Gastrocnemius medialis (tissue), 4 donors: ENCODE data around the gene KDM5B. TPM values are rescaled to one million over a fixed set of nuclear protein-coding genes. Genes with fewer than 3 reads are reported as not detected.

Experiments used
- ATAC-seq, 2 donors: fragments of 150-250 bp; one replicate each; pipeline ENCODE4 v1.9.1; 2016
- DNase-seq, 2 donors: peaks; one replicate each; pipeline ENCODE4 v3.0.0-alpha.2; 2019
- H3K27ac ChIP-seq, 4 donors: fragments of 200-600 bp; sonication (generic); 1 replicate in 1 of 4; 2 replicates in 3 of 4; pipeline ENCODE4 v1.5.1; 2016 to 2018; ENCODE audit warnings: mild to moderate bottlenecking in 2 of 4, moderate library complexity in 1 of 4
- H3K27me3 ChIP-seq, 3 donors: fragments of 200-600 bp; sonication (generic) in 2 of 3; 1 replicate in 1 of 3; 2 replicates in 2 of 3; pipeline versions ENCODE4 v1.5.1 to v1.6.0; 2016 to 2019; ENCODE audit warnings: mild to moderate bottlenecking in 1 of 3, moderate library complexity in 1 of 3
- H3K36me3 ChIP-seq, 2 donors: fragments of 200-600 bp; sonication (generic) in 1 of 2; one replicate each; pipeline ENCODE4 v1.5.1; 2017 to 2018
- H3K4me1 ChIP-seq, 2 donors: fragments of 200-600 bp; sonication (generic) in 1 of 2; one replicate each; pipeline ENCODE4 v1.5.1; 2016 to 2017; ENCODE audit warnings: mild to moderate bottlenecking in 2 of 2
- H3K4me3 ChIP-seq, 4 donors: fragments of 200-600 bp; sonication (generic) in 3 of 4; 1 replicate in 1 of 4; 2 replicates in 3 of 4; pipeline ENCODE4 v1.5.1; 2016 to 2019; ENCODE audit warnings: mild to moderate bottlenecking in 2 of 4
- H3K9me3 ChIP-seq, 3 donors: fragments of 200-600 bp; sonication (generic) in 2 of 3; 1 replicate in 1 of 3; 2 replicates in 2 of 3; pipeline ENCODE4 v1.5.1; 2016 to 2019
- POLR2A ChIP-seq, 2 donors: fragments of 450-650 bp; IDR thresholded peaks; one replicate each; pipeline ENCODE4 v1.6.1; 2017; ENCODE audit warnings: antibody characterized with exemption in 2 of 2, mild to moderate bottlenecking in 2 of 2, moderate library complexity in 2 of 2
- in situ Hi-C, 4 donors: fragments of 200-750 bp; cut with MboI; loops; one replicate each; pipeline versions ENCODE4 v1.15.0 to v1.8.0; 2017; ENCODE audit warnings: low sequenced_read_pairs in 4 of 4
- intact Hi-C: fragments of 100-400 bp; cut with DNase I; formaldehyde crosslinking; loops from one replicate; pipeline ENCODE4 v1.15.1; 2023; ENCODE audit warnings: low total_unique reads
- total RNA-seq, 4 donors: library from RNA; depleted of rRNA; stranded (reverse); fragments of >200 nt; gene quantifications; one replicate each; pipeline versions ENCODE4 v1.1.0 to v1.2.3, GENCODE V29; 2016
- TF ChIP-seq, protein P1 (sequence below), 5 experiments: fragments of 450-650 bp in 3 of 5; fragments of 200-600 bp in 2 of 5; sonication (generic) in 2 of 5; IDR thresholded peaks in 4 of 5; conservative IDR thresholded peaks in 1 of 5; 1 replicate in 4 of 5; 2 replicates in 1 of 5; pipeline ENCODE4 v1.5.1; 2016 to 2019; ENCODE audit warnings: antibody characterized with exemption in 5 of 5, mild to moderate bottlenecking in 3 of 5, moderate library complexity in 3 of 5

Gene KDM5B
- total RNA-seq, 4 donors from 2014 or later, result 10.7 to 17.1 (median 13.7) TPM

- no peaks in the 10 kb centered on the region for H3K9me3 ChIP-seq
- H3K27me3 ChIP-seq, result no peaks in the 10 kb centered on the region
- intact Hi-C loops, result no loop called here
- in situ Hi-C loops, result no loop called here
- TF ChIP-seq POLR2A (IDR thresholded peaks at IDR 0.05), result no peak
- TF ChIP-seq, protein P1, sequence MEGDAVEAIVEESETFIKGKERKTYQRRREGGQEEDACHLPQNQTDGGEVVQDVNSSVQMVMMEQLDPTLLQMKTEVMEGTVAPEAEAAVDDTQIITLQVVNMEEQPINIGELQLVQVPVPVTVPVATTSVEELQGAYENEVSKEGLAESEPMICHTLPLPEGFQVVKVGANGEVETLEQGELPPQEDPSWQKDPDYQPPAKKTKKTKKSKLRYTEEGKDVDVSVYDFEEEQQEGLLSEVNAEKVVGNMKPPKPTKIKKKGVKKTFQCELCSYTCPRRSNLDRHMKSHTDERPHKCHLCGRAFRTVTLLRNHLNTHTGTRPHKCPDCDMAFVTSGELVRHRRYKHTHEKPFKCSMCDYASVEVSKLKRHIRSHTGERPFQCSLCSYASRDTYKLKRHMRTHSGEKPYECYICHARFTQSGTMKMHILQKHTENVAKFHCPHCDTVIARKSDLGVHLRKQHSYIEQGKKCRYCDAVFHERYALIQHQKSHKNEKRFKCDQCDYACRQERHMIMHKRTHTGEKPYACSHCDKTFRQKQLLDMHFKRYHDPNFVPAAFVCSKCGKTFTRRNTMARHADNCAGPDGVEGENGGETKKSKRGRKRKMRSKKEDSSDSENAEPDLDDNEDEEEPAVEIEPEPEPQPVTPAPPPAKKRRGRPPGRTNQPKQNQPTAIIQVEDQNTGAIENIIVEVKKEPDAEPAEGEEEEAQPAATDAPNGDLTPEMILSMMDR (IDR thresholded peaks at IDR 0.05 in 4 of 5, conservative IDR thresholded peaks at IDR 0.05 in 1 of 5), result no peak
- H3K27ac ChIP-seq, result peak overlapping the region; percentile 80 to 93 (median 84)
- peak overlapping the region; percentile 81 to 99 (median 92) for H3K4me3 ChIP-seq
- ATAC-seq, result no peak
- H3K36me3 ChIP-seq, result no peaks in the 10 kb centered on the region
- H3K4me1 ChIP-seq, result peaks cover 19 to 27% of the 10 kb centered on the region in 2 donors
- DNase-seq, result no peak
Observed at GRCh38 chr1:202806845-202807450, 1.3 kb downstream of the KDM5B start.

DNA sequence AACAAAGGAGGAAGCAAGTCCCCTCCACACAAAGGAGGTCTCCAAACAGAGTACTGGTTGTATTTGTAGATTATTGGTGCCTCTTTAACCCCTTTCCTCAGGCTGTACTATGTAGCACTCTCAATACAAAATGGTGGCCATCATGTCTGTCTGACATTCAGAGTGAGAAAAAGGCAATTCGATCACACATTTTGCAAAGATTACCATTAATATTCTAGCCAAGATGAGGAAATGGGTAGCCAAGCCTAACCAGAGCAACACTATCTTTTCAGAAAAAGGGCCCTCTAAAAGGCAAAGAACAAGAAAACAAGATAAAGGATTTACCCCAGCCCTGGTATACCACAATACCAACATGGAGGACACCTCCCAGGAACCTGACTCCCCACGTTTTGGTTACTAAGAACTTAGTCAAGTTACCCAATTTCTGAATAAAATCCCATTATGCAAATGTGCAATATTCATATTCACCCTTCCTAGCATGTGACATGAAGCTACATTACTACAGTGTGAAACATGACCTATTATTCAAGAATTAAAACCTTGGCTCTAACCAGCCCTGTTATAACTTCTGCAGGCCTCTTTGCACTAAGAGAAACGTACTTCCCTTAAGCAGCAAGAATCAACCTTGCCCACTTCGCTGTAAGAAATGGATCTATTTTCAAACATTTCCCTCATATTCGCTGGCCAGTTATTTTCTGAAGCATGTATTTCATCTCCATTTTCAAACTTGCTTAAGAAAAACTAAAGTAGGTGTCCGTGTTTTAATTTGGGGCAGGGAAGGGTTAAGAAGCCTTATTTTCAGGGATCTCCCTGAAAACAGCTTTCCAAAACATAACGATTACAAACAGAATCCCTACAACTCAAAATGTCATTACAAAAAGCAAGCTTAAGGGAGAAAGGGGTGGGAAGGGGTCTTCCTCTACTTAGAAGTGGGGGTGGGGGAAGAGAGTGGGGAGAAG, 2.1 kb downstream of the KDM5B start:
- in situ Hi-C loops, result no loop called here
- Histone ChIP-seq H3K27ac (peak overlapping the region; percentile 80 to 93 (median 84)), H3K4me1 (peaks cover 19 to 27% of the 10 kb centered on the region in 2 donors), H3K4me3 (peak overlapping the region; percentile 81 to 99 (median 92)), H3K36me3 (no peaks in the 10 kb centered on the region), H3K9me3 (no peaks in the 10 kb centered on the region), H3K27me3 (no peaks in the 10 kb centered on the region)
- no peak for ATAC-seq
- TF ChIP-seq, protein P1 (IDR thresholded peaks at IDR 0.05 in 4 of 5, conservative IDR thresholded peaks at IDR 0.05 in 1 of 5), result no peak
- TF ChIP-seq POLR2A (IDR thresholded peaks at IDR 0.05), result no peak
- intact Hi-C loops, result no loop called here
- no peak for DNase-seq

DNA sequence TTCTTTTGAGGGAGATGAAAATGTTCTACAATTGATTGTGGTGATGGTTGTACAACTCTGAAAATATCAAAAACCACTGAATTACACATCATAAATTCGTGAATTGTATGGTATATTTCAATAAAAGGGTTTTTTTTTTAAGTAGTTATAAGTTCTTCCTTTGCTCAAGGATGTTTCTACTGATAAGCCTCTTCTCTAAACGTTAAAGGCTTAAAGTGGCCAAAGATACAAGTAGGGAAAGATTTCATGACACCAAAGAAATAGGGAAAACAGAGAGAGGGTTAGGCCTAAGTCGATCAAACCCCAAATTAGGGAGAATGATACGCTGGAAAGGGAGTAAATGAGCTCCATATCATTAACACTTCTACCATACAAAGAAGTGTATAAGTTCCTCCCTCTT, 4.1 kb downstream of the KDM5B start:
- Histone ChIP-seq H3K27ac (no peak overlapping the region), H3K9me3 (no peaks in the 10 kb centered on the region), H3K36me3 (no peaks in the 10 kb centered on the region), H3K27me3 (no peaks in the 10 kb centered on the region), H3K4me3 (no peak overlapping the region), H3K4me1 (peaks cover 15 to 27% of the 10 kb centered on the region in 2 donors)
- ATAC-seq (no peak), DNase-seq (no peak)
- in situ Hi-C loops (no loop called here), intact Hi-C loops (no loop called here)
- TF ChIP-seq POLR2A (IDR thresholded peaks at IDR 0.05), result no peak
- TF ChIP-seq, protein P1 (IDR thresholded peaks at IDR 0.05 in 4 of 5, conservative IDR thresholded peaks at IDR 0.05 in 1 of 5), result no peak

GRCh38 chr1:202802998-202803932, 5.0 kb downstream of the KDM5B start:
- Histone ChIP-seq H3K27me3 (no peaks in the 10 kb centered on the region), H3K27ac (no peak overlapping the region), H3K4me1 (peaks cover 15 to 22% of the 10 kb centered on the region in 2 donors), H3K36me3 (no peaks in the 10 kb centered on the region), H3K4me3 (no peak overlapping the region), H3K9me3 (no peaks in the 10 kb centered on the region)
- DNase-seq (no peak), ATAC-seq (no peak)
- TF ChIP-seq POLR2A (IDR thresholded peaks at IDR 0.05), result no peak
- intact Hi-C loops, result no loop called here
- in situ Hi-C loops, result no loop called here
